ENCODE measurements around the gene KLRB1.

KLRB1 gene

DNA sequence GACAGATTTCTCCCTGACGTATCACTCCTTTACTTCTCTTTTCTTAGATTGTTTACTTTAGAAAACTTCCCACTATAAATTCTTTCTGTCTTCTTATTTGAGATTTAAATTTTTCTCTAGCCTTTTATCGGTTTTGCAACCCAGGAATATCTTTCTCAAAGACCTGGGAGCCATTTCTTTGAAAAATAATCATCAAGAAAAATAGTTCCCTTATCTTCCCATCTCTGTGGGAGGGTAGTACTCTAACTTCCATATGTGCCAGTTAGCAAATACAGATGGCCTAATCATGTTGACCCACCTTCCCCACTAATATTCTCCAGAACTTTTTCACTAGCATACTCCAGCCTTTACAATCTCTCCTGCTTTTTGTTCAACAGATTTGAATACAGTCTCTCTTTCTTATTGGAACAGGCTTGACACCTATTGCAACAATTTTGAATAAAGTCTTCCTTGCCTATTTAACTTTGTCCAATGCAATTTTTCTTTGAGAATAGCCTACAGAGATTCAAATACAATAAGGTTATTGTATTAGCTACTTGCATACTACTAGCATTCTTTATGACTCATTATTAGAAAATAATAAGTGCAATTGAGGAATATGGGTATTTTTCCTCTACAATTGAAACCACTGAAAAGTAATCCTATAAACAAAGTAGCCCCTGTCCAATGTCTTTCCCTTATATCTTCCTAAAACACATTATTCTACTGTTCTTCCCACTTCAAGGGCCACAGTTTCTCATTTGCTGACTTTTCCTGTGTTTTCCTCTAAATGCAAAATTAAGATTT lies 27.4 kb upstream of the KLRB1 start:
- no peak for FAIRE-seq
- DNase-seq (ENCODE audit: insufficient read length, low spot score) = no peak

DNA sequence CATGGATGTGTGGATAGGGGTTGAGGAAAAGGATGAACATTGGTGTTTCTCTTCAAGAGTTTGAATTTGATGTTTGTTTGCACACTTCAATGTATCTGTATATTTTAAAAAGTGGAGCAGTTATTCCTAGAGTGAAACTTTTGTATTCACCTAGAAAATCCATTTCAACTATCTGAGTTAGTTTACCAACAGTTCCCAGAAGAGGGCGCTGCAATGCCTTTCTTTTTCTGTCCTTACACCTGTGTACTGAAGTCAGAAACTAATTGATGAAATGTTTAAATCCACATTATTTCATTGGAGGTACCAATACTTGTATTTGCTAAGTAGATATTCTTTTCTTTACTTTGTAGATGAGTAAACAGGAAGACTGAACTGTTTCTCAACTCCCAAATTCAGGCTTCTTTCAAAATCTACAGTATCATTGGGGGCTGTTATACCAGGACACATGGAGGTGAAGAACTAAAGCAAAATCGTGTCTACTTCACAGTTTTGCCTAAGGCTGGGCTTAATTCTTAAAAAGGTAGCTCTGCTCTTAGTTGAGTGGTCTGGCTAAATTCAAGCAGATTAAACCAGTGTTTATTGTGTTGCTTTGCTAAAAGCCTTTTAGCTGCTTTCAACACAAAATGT lies 26.6 kb upstream of the KLRB1 start:
- no peak for FAIRE-seq
- no peak for DNase-seq (ENCODE audit: insufficient read length, low spot score)
- TF ChIP-seq, protein P1, sequence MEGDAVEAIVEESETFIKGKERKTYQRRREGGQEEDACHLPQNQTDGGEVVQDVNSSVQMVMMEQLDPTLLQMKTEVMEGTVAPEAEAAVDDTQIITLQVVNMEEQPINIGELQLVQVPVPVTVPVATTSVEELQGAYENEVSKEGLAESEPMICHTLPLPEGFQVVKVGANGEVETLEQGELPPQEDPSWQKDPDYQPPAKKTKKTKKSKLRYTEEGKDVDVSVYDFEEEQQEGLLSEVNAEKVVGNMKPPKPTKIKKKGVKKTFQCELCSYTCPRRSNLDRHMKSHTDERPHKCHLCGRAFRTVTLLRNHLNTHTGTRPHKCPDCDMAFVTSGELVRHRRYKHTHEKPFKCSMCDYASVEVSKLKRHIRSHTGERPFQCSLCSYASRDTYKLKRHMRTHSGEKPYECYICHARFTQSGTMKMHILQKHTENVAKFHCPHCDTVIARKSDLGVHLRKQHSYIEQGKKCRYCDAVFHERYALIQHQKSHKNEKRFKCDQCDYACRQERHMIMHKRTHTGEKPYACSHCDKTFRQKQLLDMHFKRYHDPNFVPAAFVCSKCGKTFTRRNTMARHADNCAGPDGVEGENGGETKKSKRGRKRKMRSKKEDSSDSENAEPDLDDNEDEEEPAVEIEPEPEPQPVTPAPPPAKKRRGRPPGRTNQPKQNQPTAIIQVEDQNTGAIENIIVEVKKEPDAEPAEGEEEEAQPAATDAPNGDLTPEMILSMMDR (IDR thresholded peaks at IDR 0.05; ENCODE audit: insufficient read depth, missing control alignments) = peak; percentile 72

More for the DNA sequence above, 27.4 kb upstream of the KLRB1 start:
- TF ChIP-seq, protein P1 (IDR thresholded peaks at IDR 0.05; ENCODE audit: insufficient read depth, missing control alignments) = no peak

DNA sequence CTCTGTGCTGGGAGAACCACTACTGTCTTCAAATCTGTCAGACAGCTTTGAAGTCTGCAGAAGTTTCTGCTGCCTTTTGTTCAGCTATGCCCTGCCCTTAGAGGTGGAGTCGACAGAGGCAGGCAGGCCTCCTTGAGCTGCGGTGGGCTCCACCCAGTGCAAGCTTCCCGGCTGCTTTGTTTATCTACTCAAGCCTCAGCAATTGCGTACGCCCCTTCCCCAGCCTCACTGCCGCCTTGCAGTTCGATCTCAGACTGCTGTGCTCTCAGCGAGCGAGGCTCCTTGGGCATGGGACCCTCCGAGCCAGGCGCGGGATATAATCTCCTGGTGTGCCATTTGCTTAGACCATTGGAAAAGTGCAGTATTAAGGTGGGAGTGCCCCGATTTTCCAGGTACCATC lies 25.1 kb upstream of the KLRB1 start:
- TF ChIP-seq, protein P1 (IDR thresholded peaks at IDR 0.05; ENCODE audit: insufficient read depth, missing control alignments) = no peak
- DNase-seq (ENCODE audit: insufficient read length, low spot score) (no peak), FAIRE-seq (no peak)

DNA sequence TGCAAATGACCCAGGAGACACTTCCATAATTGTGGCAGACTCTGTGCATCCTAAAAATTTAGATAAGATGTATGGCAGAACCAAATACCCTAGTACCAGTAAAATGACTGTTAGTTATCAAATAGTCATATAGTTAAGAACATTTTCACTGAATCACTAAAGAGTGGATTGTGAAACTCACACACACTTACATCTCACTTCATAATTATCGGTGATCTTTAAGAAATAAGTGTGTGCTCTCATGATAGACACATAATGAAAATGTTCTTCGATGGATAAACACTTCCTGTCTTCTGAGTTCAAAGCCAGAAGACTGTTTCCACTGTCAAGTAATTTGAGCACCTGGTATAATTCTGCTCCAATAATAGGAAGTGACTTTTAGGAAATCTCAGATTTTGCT lies 19.1 kb upstream of the KLRB1 start:
- TF ChIP-seq, protein P1 (IDR thresholded peaks at IDR 0.05; ENCODE audit: insufficient read depth, missing control alignments) = no peak
- FAIRE-seq = no peak
- no peak for DNase-seq (ENCODE audit: insufficient read length, low spot score)

DNA sequence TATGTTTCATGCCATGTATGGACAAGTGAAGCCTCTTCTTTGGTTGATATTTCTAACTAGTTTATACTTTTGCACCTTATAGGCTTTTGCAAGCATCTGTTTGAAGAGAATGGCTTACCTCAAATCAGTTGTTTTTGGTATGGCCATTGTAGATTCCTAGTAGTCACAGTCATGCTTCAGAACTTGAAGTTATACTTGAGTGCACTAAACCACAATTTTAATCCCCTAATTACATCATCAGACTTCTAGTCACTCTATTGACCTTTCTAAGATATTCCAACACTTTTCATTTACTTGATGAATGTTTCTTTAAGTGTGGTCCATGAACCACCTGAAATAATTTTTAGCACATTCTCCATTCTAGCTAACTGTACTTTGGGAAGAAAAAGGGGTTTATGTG lies 18.6 kb upstream of the KLRB1 start:
- peak; percentile 6 for FAIRE-seq
- TF ChIP-seq, protein P1 (IDR thresholded peaks at IDR 0.05; ENCODE audit: insufficient read depth, missing control alignments) = no peak
- DNase-seq (ENCODE audit: insufficient read length, low spot score) = no peak

DNA sequence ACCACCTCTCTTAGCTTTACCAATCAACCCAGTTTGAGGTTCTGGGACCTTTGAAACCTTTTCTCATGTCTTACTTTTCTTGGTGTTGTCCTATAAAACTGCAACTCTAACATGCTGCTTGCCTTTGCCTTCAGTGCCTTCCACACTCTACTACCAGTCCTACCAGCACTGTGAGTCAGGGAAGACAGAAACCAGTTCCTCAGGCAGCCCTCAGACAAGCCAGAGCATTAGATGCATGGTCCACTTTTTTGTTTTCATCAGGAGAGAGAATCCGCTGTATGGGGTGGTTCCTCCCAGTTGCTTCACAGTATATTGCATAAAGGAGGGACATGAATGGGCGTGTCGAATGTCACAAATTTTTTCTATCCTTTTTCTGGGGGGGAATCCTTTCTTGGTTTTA lies 17.3 kb upstream of the KLRB1 start:
- FAIRE-seq (no peak), DNase-seq (ENCODE audit: insufficient read length, low spot score) (no peak)
- TF ChIP-seq, protein P1 (IDR thresholded peaks at IDR 0.05; ENCODE audit: insufficient read depth, missing control alignments) = no peak
